GDM1 (cell line): ENCODE measurements around the gene HECW1.
A peak's percentile ranks its signal among the peaks of the same experiment; 100 is the strongest.
"Not testable (repeated sequence)": the region's sequence is repeated elsewhere in the genome, so short reads cannot be mapped to it uniquely, and the experiment has no call there.

Experiments used
- DNase-seq: peaks from one replicate; lab custom pipeline; 2025; lab: John Stamatoyannopoulos, UW

The HECW1 gene

GRCh38 chr7:43112459-43112940 is at the start of gene HECW1:
Gene HECW1 (plus strand): TSS chr7:43112647. CDS start chr7:43243906, 131,259 bp downstream.
- no peak for DNase-seq

- DNase-seq: no peak
Observed at GRCh38 chr7:43071604-43072003, 40.8 kb upstream of the HECW1 start.

- no peak for DNase-seq
Observed at GRCh38 chr7:43072530-43072929, 39.9 kb upstream of the HECW1 start.

- DNase-seq: not testable (repeated sequence)
Observed at GRCh38 chr7:43073811-43074210, 38.6 kb upstream of the HECW1 start.

DNA sequence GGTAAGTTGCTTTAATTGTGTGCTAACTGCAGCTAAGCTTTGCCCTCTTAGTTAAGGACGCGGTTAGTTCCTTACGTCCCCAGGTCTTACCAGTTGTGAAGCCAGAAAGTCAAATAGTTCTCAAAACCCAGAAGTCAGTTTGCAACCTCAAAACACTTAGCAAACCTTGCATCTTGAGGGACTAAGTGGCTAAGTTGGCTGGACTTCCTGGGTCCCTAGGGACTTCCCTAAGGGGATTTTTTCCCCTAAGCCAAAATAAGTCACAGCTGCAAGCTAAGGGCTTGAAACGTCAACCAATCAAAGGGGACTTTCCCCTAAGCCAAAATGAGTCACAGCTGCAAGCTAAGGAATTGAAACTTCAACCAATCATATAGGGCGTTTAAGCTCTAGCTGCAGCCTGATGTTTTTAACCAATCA is 36.2 kb upstream of the HECW1 start:
- DNase-seq: no peak

DNA sequence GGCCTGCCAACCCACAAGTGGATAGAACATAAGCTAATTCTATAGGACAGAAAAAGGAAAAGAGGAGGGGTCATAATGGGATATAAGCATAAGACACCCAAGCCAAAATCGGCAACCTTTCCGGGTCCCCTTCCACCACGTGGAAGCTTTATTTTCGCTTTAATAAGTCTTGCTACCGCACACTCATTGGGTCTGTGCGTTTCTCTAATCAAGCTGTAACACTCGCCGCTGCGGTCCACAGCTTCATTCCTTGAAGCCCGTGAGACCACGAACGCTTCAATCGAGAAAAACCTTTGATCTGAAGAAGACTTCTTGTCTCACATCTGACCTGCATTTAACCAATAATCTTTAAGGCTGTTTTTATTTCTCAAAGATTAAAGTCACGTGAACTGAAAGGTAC is 35.8 kb upstream of the HECW1 start:
- no peak for DNase-seq

- DNase-seq: no peak
Observed at GRCh38 chr7:43077285-43077684, 35.2 kb upstream of the HECW1 start.

- DNase-seq: no peak
Observed at GRCh38 chr7:43077732-43078391, 34.6 kb upstream of the HECW1 start.

- no peak for DNase-seq
Observed at GRCh38 chr7:43078794-43079193, 33.7 kb upstream of the HECW1 start.

DNA sequence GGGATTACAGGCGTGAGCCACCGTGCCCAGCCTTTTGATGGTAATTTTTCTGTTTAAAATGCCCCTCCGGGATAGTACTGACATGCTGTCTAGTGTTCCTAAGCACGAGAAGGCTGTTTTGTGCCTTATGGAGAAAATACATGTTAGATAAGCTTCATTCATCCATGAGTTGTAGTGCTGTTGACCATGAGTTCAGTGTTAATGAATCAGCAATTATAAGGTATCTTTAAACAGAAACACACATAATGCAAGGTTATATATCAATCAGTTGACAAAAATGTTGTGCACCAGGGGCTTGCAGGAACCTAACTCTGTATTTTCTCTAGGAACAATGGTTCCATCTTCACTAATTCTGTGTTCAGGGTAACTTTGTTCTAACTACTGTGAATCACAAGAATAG is 30.8 kb upstream of the HECW1 start:
- no peak for DNase-seq

GRCh38 chr7:43083106-43083505 is 29.3 kb upstream of the HECW1 start:
- DNase-seq: no peak

DNA sequence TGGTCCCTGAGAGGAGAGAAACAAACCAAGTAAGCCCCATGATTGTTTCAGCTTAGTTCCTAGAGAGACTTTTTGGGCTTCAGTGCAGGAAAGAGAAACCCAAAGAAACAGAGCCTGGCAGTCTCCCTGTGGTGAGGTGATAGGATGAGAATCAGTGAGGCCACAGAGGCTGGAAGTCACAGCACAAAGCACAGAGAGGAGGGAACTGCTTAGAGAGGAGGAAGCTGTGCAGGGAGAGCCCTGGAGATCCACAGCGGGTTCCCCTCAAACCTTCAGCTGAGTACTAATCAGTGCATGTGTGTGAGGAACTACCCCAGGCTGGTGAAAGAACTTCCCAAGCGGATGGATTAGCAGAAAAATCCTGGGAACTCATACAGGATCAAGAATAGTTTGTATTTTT is 27.4 kb upstream of the HECW1 start:
- no peak for DNase-seq

DNA sequence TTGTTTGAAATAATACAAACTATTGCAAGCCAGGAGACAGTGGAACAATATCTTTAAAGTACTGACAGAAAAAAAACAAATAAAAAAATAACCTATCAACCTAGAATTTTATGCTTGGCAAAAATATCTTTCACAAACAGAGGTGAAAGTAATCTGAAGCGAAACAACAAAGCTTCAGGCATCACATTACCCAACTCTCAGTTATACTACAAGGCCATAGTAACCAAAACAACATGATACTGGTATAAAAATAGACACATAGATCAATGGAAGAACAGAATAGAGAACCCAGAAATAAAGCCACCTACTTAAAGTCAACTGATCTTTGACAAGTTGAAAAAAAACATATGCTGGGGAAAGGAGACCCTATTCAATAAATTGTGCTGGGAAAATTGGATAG is 26.5 kb upstream of the HECW1 start:
- no peak for DNase-seq

DNA sequence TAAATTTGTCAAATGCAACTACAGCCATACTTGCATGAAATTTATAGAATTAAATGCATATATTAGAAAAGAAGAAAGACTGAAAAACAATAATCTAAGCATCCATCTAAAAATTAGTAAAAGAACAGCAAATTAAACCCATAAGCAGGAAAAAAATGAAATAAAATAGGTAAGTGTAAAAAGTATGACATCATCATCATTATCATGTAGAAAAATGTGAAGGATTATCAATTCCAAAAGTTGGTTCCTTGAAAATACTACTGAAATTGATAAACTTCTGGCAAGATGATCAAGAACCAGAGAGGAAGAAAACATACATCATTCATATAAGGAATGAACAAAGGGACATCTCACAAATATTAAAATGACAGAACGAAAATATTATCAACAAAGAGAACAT is 19.6 kb upstream of the HECW1 start:
- no peak for DNase-seq

DNA sequence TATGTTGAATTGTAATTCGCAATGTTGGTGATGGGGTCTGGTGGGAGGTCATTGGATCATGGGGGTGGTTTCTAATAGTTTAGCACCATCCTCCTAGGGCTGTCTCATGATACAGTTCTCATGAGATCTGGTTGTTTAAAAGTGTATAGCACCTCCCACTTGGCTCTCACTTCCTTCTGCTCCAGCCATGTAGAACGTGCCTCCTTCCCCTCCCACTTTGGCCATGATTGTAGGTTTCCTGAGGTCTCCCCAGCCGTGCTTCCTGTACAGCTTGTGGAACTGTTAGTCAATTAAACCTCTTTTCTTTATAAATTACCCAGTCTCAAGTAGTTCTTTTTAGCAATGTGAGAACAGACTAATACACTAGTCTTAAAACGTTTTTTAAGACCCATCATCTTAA is 15.6 kb upstream of the HECW1 start:
- DNase-seq: no peak

GRCh38 chr7:43099750-43100149 is 12.7 kb upstream of the HECW1 start:
- DNase-seq: no peak

DNA sequence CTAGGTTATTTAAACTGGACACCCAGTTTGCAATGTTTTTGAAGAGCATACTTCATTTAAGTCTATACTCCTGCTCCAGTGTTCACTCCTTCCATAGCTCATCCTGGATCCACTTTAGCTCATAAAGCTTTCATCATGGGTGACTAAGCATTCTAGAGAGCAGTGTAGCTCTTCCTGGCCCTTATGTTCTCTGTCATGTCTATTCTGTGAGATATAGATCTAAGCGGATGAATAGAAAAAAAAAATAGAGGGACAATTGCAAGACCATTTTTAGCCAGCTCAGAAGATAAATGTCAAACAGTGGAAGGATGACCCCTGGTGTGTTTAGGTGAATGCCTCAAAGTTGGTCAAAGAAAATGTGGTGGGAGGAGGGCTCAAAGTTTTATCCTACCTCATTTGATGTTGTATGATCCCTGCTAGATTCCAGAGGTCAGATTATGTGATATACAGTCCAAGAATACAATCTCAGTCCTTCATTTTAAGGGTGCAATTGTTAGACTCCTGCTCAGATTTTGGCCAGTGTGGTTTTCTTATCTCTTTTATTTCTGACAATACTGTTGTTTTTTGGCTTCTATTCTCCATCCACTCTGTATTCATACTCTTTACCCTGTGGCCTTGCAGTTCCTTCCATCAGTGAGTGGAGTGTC is 7.5 kb upstream of the HECW1 start:
- DNase-seq: no peak

DNA sequence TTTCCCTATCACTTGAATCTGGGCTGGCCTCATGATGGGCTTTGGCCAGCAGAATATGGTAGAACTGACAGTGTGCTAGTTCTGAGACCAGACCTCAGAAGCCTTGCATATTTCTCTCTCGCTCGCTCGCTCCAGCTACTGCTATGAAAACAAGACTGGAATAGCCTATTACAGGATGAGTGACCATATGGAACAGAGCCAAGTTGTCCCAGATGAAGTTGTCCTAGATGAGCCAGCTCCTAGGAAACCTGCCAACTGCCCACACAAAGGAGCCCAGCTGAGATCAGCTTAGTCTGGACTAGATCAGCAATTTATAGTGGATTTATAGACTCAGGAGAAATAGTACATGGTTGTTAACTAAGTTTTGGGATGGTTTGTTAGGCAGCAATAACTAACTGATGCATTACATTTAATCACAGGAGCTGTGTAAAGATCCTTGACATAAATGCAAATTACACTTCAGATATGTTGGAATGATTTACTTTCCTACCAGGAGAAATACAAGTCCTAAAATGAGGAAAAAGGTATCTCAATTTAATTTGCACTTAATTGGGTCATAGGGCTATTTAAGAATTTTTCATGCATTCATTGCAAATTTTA is 6.8 kb upstream of the HECW1 start:
- no peak for DNase-seq

- peak; percentile 3 for DNase-seq
Observed at GRCh38 chr7:43108255-43109011, 4.0 kb upstream of the HECW1 start.

GRCh38 chr7:43110791-43111535 is 1.5 kb upstream of the HECW1 start:
- no peak for DNase-seq

DNA sequence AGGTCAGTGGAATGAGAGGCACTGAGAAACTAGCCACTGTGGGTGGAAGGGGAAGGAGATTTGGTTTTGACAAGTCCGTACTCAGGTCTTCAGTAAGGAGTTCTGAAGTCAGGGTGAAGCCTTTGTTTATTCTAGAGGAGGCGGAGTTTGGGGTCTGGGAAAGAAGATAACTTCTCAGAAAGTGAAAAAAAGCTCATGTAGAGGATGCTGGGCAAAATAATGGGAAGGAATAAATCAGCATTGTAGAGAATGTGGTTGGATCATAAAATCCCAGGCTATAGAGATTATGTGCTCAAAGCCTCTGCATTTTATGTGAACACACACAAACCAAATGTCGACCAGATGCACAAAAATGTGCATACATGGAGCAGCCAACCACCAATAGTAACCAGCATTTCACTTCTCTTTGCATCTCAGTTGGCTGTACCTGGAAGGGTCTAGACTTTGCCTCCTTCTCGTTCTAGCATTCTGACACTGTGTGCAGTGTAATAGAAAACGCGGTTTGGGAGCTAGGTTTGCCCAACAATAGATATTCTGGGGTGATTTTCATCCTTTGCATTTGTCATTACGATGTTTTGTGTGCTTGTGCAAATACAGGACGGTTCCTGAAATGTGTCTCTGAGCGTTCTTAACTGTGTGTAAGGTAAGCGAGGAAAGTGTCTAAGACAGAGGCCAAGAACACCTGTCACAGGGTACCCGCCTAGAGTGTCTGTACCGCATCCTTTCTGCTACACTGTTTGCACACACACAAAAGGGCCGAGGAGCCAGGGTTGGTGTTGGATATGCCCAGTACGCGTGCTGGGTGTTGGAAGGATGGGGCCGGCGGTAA is 603 bp upstream of the HECW1 start:
- DNase-seq: no peak
